ENCODE data around the gene HS3ST4. TPM values are rescaled to one million over a fixed set of nuclear protein-coding genes. Genes with fewer than 3 reads are reported as not detected.

The HS3ST4 gene
- total and polyA plus RNA-seq, 2 donors (not counting 1 experiment from before 2014, with no cell fraction given), result not detected

GRCh38 chr16:25886598-25886997, 194.8 kb downstream of the HS3ST4 start:
- DNase-seq (no peak), ATAC-seq (ENCODE audit: low read depth) (no peak)
- Histone ChIP-seq H3K36me3 (replicated peaks in 1 of 2; ENCODE audit: control extremely low read depth in 1 of 2, control insufficient read depth in 1 of 2, extremely low read depth in 1 of 2, insufficient read depth in 2 of 2, low read length in 1 of 2) (no peaks in the 10 kb centered on the region), H3K9me3 (ENCODE audit: control extremely low read depth in 1 of 3, control insufficient read depth in 2 of 3, insufficient read depth in 1 of 3, low read length in 2 of 3) (peaks cover 0 to 3% (median 0%) of the 10 kb centered on the region in 3 donors), H3K4me2 (replicated peaks; ENCODE audit: low read depth, low read length, poor library complexity, severe bottlenecking) (no peak overlapping the region), H3K79me2 (ENCODE audit: control insufficient read depth, insufficient read depth, low read length) (no peaks in the 10 kb centered on the region), H4K20me1 (ENCODE audit: control insufficient read depth, insufficient read depth, low read length, poor library complexity, severe bottlenecking) (no peaks in the 10 kb centered on the region), H3K27me3 (replicated peaks in 1 of 4; ENCODE audit: control extremely low read depth in 1 of 4, control insufficient read depth in 3 of 4, insufficient read depth in 4 of 4, low read length in 3 of 4) (no peaks in the 10 kb centered on the region), H3K4me1 (ENCODE audit: control insufficient read depth in 2 of 2, insufficient read depth in 2 of 2, low read length in 2 of 2) (no peaks in the 10 kb centered on the region), H3K4me3 (ENCODE audit: control extremely low read depth in 1 of 5, extremely low read depth in 1 of 5, insufficient read depth in 1 of 5, low read depth in 2 of 5, low read length in 4 of 5) (no peak overlapping the region), H3K9ac (ENCODE audit: low read length) (no peak overlapping the region), H3K27ac (ENCODE audit: low read length in 2 of 2) (no peak overlapping the region), H2AFZ (ENCODE audit: insufficient read depth, low read depth, low read length, poor library complexity, severe bottlenecking) (no peak overlapping the region)
- CTCF ChIA-PET, result interaction anchor here (1.0 kb wide), 1 partner anchor 12 kb away, joined by 3 read pairs; no protein-coding TSS in a partner anchor
- POLR2A ChIA-PET, result no interaction called here
- no peak for TF ChIP-seq EZH2 (IDR thresholded peaks at IDR 0.05; ENCODE audit: borderline replicate concordance, insufficient read depth, low read depth, low read length, poor library complexity, severe bottlenecking)
- no peak for TF ChIP-seq CTCF (IDR thresholded peaks at IDR 0.05)
- H3K27me3 Mint-ChIP-seq, result no peaks in the 10 kb centered on the region
- H3K27ac Mint-ChIP-seq, result no peak overlapping the region
- intact Hi-C loops (cut with micrococcal nuclease), result no loop called here
- no peak overlapping the region for H3K4me3 Mint-ChIP-seq
- H3K4me1 Mint-ChIP-seq, result no peaks in the 10 kb centered on the region
- H3K9me3 Mint-ChIP-seq (ENCODE audit: insufficient read depth), result peaks cover 3% of the 10 kb centered on the region
- WGBS (ENCODE audit: insufficient coverage), result 92% methylated on average over 4 of the region's 4 CpGs

- no peak overlapping the region for H2AFZ ChIP-seq (ENCODE audit: insufficient read depth, low read depth, low read length, poor library complexity, severe bottlenecking)
- H3K27ac Mint-ChIP-seq, result no peak overlapping the region
- ChIA-PET CTCF (no interaction called here), POLR2A (no interaction called here)
- H3K27ac ChIP-seq (ENCODE audit: low read length in 2 of 2), result no peak overlapping the region
- H3K9me3 Mint-ChIP-seq (ENCODE audit: insufficient read depth), result peaks cover 3% of the 10 kb centered on the region
- WGBS (ENCODE audit: insufficient coverage), result 95% methylated on average over 6 of the region's 7 CpGs
- H3K79me2 ChIP-seq (ENCODE audit: control insufficient read depth, insufficient read depth, low read length), result no peaks in the 10 kb centered on the region
- no peaks in the 10 kb centered on the region for H4K20me1 ChIP-seq (ENCODE audit: control insufficient read depth, insufficient read depth, low read length, poor library complexity, severe bottlenecking)
- H3K4me3 Mint-ChIP-seq, result no peak overlapping the region
- no peak overlapping the region for H3K9ac ChIP-seq (ENCODE audit: low read length)
- no peak overlapping the region for H3K4me3 ChIP-seq (ENCODE audit: control extremely low read depth in 1 of 5, extremely low read depth in 1 of 5, insufficient read depth in 1 of 5, low read depth in 2 of 5, low read length in 4 of 5)
- no peak for ATAC-seq (ENCODE audit: low read depth)
- no peak for TF ChIP-seq EZH2 (IDR thresholded peaks at IDR 0.05; ENCODE audit: borderline replicate concordance, insufficient read depth, low read depth, low read length, poor library complexity, severe bottlenecking)
- TF ChIP-seq CTCF (IDR thresholded peaks at IDR 0.05), result no peak
- intact Hi-C loops (cut with micrococcal nuclease), result no loop called here
- H3K4me1 Mint-ChIP-seq, result no peaks in the 10 kb centered on the region
- no peaks in the 10 kb centered on the region for H3K4me1 ChIP-seq (ENCODE audit: control insufficient read depth in 2 of 2, insufficient read depth in 2 of 2, low read length in 2 of 2)
- H3K36me3 ChIP-seq (replicated peaks in 1 of 2; ENCODE audit: control extremely low read depth in 1 of 2, control insufficient read depth in 1 of 2, extremely low read depth in 1 of 2, insufficient read depth in 2 of 2, low read length in 1 of 2), result no peaks in the 10 kb centered on the region
- H3K27me3 Mint-ChIP-seq, result peaks cover 4% of the 10 kb centered on the region
- H3K4me2 ChIP-seq (replicated peaks; ENCODE audit: low read depth, low read length, poor library complexity, severe bottlenecking), result no peak overlapping the region
- DNase-seq, result no peak
- no peaks in the 10 kb centered on the region for H3K27me3 ChIP-seq (replicated peaks in 1 of 4; ENCODE audit: control extremely low read depth in 1 of 4, control insufficient read depth in 3 of 4, insufficient read depth in 4 of 4, low read length in 3 of 4)
- H3K9me3 ChIP-seq (ENCODE audit: control extremely low read depth in 1 of 3, control insufficient read depth in 2 of 3, insufficient read depth in 1 of 3, low read length in 2 of 3), result peaks cover 0 to 3% (median 0%) of the 10 kb centered on the region in 3 donors
Measured at GRCh38 chr16:25888868-25889267, 197.1 kb downstream of the HS3ST4 start.

Data from B cell (primary cell).